Fibroblast of skin of back (primary cell): ENCODE measurements around the gene APAF1.

Experiments used
- DNase-seq: peaks from one replicate; pipeline ENCODE4 v3.0.0-alpha.2; 2013

Gene APAF1

GRCh38 chr12:98671459-98671858 lies 26.4 kb downstream of the APAF1 start:
- DNase-seq = no peak

DNA sequence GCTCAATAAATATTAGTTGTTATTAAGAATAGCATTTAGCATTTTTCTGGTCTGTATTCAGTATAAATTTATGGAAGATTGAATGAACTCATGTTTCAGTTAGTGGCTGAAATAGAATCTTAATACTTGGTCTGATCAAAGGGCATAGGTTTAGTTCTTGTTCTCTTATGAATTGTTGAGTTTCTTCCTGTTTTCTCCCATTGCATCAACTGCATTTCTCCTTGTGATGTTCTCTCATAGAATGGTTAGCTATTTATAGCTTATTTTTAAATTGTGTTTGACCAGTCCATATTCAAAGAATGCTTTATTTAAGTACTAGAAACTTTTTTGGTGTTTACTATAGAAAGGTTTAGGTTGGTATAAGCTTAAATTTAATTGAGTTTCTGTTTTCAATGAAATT lies 29.8 kb downstream of the APAF1 start:
- DNase-seq = no peak

- DNase-seq = no peak
These were observed 33.3 kb downstream of the APAF1 start for GRCh38 chr12:98678236-98678945.

GRCh38 chr12:98678946-98679610 lies 34.0 kb downstream of the APAF1 start:
- DNase-seq = no peak

GRCh38 chr12:98679611-98680005 lies 34.5 kb downstream of the APAF1 start:
- DNase-seq = no peak

- no peak for DNase-seq
These were observed 39.1 kb downstream of the APAF1 start for GRCh38 chr12:98684199-98684598.

DNA sequence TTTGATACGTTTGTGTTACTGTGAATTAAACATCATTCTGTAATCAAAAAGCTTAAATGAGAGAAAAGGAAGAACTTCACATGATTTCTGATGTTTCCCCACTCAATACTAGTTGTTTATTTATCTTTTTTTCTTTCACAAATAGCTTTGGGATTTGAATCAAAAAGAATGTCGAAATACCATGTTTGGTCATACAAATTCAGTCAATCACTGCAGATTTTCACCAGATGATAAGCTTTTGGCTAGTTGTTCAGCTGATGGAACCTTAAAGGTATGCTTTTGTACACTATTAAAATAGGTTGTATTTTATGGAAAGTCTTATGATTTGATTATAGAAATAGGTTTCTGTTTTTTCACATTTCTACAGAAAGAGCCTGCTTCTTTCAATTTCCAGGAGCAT lies 41.5 kb downstream of the APAF1 start:
- DNase-seq = no peak

DNA sequence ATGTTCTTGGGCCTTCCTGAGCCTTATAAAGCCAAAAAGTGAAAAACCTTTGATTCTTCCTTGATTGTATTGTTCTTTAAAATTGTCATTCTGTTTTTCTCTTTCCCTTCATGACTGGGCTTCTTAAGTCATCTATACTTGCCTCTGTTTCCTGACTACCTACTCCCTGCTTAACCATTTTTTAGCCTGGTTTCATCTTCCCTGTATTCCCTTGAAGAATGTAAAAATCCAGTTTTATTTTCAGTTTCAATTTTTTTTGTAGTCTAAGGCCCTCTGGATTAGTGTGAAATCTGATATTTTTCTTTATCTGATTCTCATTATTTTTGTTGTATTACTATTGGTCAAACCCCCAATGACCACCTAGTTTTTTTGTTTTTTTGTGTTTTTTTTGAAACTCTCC lies 46.3 kb downstream of the APAF1 start:
- no peak for DNase-seq

- no peak for DNase-seq
These were observed 51.1 kb downstream of the APAF1 start for GRCh38 chr12:98696036-98696646.

DNA sequence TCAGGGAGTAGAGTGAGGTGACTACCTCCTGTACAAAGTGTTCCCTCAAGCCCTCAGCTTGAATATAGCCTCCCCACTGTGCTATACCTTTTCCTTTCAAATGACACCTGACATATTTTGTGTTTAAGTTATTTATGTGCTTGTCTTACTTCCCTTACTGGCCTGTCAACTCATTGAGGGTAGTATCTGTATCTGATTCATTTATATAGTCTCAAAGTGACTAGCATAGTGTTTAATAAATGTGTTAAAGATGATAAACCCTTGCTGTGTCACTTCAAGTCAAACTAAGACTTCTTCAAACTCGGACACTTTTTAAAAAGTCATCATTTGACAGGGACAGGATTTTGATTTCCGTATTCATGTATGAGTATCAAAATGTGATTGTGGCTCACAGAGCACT lies 52.1 kb downstream of the APAF1 start:
- no peak for DNase-seq

DNA sequence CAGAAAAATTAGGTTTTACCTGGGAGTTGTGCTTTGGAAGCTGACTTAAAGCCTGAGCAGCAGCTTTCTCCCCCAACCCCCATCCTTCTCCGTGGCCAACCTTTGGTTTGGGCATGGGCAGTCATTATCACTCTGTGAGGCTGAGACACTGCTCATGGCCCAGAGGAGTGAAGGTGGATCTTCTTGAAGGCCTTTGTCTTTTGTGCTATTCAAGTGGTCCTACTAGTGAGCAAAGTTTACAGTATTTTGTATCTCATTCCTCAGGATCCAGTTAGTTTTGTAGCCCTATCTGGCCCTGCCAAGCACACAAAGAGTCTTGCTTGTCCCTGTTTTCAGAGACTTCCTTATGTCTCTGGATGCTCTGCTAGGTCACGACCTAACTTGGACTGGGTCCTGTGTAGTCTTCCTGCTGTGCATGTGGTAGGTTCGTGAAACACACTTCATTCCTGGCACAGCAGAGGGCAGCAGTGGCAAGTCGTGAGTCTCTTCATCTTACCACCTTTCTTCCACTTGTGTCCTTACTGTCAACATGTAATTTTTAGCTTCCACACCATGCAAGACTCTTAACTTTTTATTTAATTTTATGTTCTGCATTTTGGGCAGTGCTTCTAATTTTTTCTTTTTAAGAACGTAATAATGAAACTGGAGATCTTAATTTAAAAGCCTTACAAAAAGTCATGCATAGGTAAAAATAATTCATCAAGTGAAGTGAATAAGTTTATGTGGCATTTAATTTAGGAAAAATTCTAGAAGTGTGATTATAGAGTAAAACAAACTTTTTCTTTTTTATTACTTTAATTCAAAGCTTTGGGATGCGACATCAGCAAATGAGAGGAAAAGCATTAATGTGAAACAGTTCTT lies 53.7 kb downstream of the APAF1 start:
- DNase-seq = peak; percentile 38

DNA sequence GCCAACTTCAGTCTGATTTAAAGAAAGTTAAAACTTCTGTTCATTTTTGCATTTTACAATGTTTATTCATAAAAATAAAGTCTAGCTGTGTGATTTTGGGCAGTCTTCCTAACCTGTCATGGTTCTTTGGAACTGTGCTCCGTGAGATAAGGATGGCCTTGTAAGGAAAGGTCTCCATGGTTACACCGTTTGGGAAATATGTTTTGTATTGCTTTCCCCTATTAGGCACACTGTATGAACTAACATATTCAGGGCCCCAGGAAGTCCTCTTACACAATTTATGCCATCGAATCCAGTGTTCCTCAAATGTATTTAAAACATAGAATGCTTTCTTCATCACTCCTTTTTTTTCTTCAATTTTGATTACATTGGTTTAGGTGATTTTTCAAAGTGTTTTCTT lies 54.5 kb downstream of the APAF1 start:
- DNase-seq = peak; percentile 4

GRCh38 chr12:98701166-98701565 lies 56.1 kb downstream of the APAF1 start:
- no peak for DNase-seq

DNA sequence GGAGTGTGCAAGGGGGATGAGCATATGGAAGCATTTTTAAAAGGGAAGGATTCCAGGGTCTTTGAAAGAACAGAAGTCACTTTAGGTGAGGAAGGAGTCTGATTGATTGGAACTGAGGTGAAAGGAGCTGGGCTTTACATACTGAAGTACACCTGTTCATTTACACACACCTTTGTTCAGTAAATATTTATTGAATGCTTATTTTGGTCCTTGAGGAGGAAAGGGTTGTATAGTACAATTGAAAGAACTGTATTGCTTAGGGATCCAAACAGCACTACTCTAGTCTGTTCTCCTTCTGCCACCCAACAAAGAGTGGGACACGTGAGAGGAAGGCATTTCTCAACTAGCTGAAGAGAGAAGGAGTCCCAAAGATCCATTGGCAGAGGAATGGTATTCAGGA lies 63.9 kb downstream of the APAF1 start:
- DNase-seq = no peak

DNA sequence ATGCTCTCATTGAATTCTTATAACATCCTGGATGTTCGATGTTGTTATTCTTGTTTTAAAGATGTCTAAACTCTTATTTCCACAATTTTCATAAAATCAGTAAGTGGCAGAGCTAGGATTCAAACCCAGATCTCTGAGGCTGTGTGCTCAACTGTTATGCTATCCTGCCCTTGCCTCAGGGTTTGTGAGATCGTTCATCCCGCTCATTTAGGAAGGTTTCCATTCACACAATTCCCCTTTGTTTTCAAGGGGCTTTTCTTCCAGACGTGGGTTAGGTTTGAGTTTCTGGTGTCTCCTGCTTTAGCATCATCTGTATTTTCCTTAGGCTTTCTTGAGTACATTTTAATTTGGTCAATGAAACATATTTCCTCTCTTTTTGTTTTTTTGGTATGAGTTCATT lies 69.3 kb downstream of the APAF1 start:
- no peak for DNase-seq

DNA sequence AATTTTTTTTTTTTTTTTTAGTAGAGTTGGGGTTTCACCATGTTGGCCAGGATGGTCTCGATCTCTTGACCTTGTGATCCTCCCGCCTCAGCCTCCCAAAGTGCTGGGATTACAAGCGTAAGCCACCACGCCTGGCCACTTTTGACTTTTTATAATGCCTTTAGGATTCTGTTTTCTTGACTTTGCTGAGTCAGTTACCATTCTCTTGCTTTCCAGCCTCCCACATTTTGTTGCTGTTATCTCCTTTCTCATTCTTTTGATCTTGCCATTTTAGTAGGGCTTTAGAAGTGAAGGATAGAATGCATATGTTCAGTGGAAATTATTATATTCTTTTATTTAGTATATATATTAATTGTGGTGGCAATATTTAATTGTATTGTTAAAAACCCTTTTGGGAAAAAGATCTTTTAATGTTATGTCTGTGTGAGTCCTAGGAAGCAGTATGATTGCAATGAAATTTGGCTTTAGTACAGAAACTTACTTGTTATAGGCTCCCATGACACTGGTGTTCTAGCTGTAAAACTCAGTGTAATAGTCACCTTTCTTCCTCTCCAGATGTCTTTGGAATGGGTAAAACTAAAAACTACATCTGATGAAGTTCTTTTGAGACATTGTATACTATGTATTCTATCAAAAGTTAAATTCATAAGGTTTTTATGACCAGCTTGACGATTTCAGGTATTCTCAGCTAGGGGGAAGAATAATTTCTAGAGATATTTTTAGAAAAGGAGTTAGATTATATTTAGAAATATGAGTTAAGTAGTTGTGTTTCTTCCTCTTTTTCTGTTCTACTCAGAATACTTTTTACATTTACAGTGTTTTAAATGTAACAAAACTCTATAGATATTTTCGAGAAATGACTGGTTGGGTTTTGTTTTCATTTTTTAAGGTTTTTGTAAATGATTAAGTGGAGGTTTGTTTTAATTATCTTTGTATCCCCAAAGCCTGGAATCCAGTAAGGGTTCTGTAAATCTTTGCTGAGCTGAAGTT lies 74.7 kb downstream of the APAF1 start:
- DNase-seq = no peak

DNA sequence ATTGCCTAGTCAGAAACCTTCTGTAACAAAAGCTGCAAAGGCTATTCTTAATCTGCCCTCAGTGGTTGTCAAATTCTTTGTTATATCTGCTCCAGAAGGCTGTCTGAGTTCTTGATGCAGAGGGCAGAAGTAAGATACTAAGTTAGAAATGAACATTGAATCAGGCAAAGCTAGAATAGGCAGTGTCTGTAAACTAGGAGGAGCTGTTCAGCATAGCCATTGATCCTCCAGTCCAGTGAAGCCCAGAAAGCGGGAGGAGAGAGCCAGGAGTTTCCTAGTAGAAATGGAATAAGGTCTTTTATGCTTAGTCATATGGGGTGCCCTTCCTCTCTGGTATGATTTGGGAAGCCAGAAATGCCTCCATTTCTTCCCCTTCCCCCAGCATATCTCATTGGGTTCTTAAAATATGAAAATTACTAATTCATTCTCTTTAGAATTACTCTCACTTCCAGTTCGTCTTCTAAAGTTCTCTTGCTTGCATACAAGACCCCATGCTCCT lies 76.2 kb downstream of the APAF1 start:
- no peak for DNase-seq

GRCh38 chr12:98724384-98725155 lies 79.5 kb downstream of the APAF1 start:
- no peak for DNase-seq

DNA sequence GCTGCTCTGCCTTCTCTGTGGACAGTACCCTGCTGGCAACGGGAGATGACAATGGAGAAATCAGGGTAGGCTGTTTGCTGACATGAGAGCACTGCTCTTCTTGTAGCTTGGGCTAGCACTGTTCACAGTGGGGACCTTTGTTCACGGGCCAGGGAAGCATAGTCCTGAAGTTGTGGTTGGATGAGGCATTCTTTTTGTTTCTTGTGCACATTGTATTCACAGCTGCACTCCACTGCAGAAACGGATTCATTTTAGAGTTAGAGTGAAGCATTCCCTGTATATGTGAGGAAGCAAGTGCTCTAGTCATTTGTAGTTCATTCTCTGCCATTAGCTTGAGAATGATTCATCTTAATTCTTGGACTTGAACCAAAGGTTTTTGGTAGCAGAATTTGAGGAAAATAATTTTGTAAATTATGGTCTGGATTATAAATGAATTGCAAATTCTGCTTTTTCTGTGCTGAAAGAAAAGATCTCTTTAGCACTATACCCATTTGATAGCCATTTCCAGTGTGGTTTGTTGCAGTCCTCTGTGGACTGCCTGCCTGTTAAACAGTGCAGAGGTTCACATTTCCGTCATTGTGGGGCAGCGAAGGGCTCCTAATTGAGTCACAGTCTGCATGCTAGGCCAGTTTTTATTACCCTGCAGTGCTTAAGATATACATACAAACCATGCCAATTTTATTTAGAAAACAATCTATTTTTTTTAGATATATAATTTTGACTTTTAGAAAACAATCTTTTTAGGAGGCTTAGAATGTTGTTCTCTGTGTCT lies 80.6 kb downstream of the APAF1 start:
- peak; percentile 62 for DNase-seq

- no peak for DNase-seq
These were observed 82.1 kb downstream of the APAF1 start for GRCh38 chr12:98727196-98727595.
